ENCODE data around the gene HOXD12. TPM values are rescaled to one million over a fixed set of nuclear protein-coding genes. Genes with fewer than 3 reads are reported as not detected.

The HOXD12 gene
- total RNA-seq, 4 donors from 2014 or later = not detected

GRCh38 chr2:176128172-176128981 is 28.8 kb downstream of the HOXD12 start:
- peak overlapping the region; percentile 26 to 86 (median 74) for H3K27ac ChIP-seq
- no peak for DNase-seq
- H3K4me3 ChIP-seq = peak overlapping the region in 3 of 4 donors; percentile 37 to 62 (median 54)
- H3K36me3 ChIP-seq = no peaks in the 10 kb centered on the region
- H3K27me3 ChIP-seq = peaks cover 25 to 100% (median 57%) of the 10 kb centered on the region in 4 donors
- TF ChIP-seq CTCF (IDR thresholded peaks at IDR 0.05) (no peak), POLR2A (IDR thresholded peaks at IDR 0.05) (no peak)
- 17 to 27% methylated on average over 22 to 26 of the region's 49 CpGs for WGBS, 2 donors
- intact Hi-C loops (cut with DNase I) = loop anchor here (5.0 to 10.0 kb wide), 3 partner anchors 509 to 1016 kb away; no protein-coding TSS in a partner anchor
- no peaks in the 10 kb centered on the region for H3K9me3 ChIP-seq
- peaks cover 5 to 58% (median 9%) of the 10 kb centered on the region in 3 donors for H3K4me1 ChIP-seq

DNA sequence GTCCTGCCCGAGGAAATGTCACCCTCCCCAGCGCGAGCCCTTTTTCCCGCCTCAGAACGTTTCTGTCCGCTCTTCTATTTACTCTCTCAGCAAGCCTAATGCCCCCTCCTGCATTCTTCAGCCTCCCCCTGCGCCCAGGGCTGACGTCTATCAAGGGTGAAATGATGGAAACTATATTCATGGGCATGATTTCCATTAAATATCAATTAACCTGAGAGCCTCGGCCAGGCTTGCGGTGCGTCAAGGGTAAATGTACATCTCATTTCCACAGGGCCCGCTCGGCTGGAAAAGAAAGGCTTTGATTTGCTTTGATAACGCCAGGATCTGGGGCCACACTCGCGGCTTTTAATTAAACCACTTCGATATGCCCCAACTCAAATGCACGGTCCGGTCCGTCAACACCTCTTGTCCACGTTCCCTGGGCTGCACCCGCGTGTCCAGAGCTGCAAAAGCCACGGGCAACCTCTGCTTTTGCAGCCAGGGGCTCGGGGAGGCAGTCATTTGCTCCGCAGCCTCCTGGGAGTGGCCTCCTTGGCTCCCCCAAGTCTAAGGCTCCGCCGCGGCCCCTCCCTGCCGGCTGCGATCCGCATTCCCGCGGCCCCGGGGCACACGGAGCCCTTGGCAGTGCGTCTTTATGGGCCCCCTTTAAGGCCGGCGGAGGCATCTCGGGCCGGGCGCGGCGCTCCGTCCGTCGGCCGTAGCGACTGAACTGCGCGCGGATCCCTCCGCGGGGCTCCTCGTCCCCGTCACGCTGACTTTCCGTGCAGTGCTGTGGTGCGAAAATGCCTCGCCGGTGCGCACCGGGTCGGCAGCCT is 29.6 kb downstream of the HOXD12 start, which contains the start of gene HOXD8:
HOXD8 (plus strand) TSS at position 724 of the 815 bp plus-strand sequence. CDS start 662 bp downstream, outside the sequence.
- no peak for TF ChIP-seq CTCF (IDR thresholded peaks at IDR 0.05)
- TF ChIP-seq POLR2A (IDR thresholded peaks at IDR 0.05) = peak in 2 of 4 donors; percentile 36 to 42
- DNase-seq = no peak
- Histone ChIP-seq H3K27ac (peak within 1 kb of the TSS; percentile 66 to 86 (median 74)), H3K27me3 (peaks cover 25 to 100% (median 57%) of the 10 kb centered on the region in 4 donors), H3K36me3 (no peaks in the 10 kb centered on the region), H3K9me3 (no peaks in the 10 kb centered on the region), H3K4me1 (peaks cover 5 to 59% (median 9%) of the 10 kb centered on the region in 3 donors), H3K4me3 (peak within 1 kb of the TSS; percentile 27 to 62 (median 46))
- intact Hi-C loops (cut with DNase I) = loop anchor here (5.0 to 10.0 kb wide), 3 partner anchors 508 to 1016 kb away; no protein-coding TSS in a partner anchor
- 3 to 12% methylated on average over 14 to 15 of the region's 64 CpGs for WGBS, 2 donors

DNA sequence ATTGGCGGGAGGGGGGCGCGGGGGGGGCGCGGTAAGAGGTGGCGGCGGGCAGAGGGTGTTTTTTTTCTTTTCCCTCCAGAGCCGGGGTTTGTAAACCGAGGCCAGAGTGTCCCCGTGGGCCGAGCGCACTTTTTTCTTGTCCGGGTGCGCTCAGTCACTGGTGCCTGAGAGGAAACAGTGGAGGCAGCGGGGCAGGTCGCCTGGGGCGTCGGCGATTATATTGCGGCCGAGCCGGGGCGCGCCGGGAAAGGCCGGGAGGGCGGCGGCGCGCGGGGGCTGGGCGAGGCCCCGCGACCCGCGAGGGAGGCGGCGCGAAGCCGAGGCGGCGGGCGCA is 30.2 kb downstream of the HOXD12 start:
- intact Hi-C loops (cut with DNase I) = loop anchor here (5.0 to 10.0 kb wide), 3 partner anchors 508 to 1015 kb away; no protein-coding TSS in a partner anchor
- Histone ChIP-seq H3K36me3 (no peaks in the 10 kb centered on the region), H3K4me1 (peaks cover 5 to 63% (median 9%) of the 10 kb centered on the region in 3 donors), H3K4me3 (peak overlapping the region; percentile 27 to 62 (median 46)), H3K27ac (peak overlapping the region; percentile 66 to 86 (median 74)), H3K9me3 (no peaks in the 10 kb centered on the region), H3K27me3 (peaks cover 25 to 100% (median 55%) of the 10 kb centered on the region in 4 donors)
- DNase-seq = no peak
- 0% methylated on average over 2 of the region's 43 CpGs; no CpG with 5 or more reads in 1 of the 2 donors for WGBS, 2 donors
- TF ChIP-seq CTCF (IDR thresholded peaks at IDR 0.05) (no peak), POLR2A (IDR thresholded peaks at IDR 0.05) (no peak)

GRCh38 chr2:176130147-176130956 is 30.8 kb downstream of the HOXD12 start:
- intact Hi-C loops (cut with DNase I) = no loop called here
- no peaks in the 10 kb centered on the region for H3K36me3 ChIP-seq
- peak overlapping the region; percentile 60 to 86 (median 72) for H3K27ac ChIP-seq
- H3K27me3 ChIP-seq = peaks cover 25 to 100% (median 52%) of the 10 kb centered on the region in 4 donors
- no peaks in the 10 kb centered on the region for H3K9me3 ChIP-seq
- H3K4me1 ChIP-seq = peaks cover 5 to 63% (median 9%) of the 10 kb centered on the region in 3 donors
- 5 to 14% methylated on average over 8 to 22 of the region's 100 CpGs for WGBS, 2 donors
- DNase-seq = no peak
- TF ChIP-seq CTCF (IDR thresholded peaks at IDR 0.05) (no peak), POLR2A (IDR thresholded peaks at IDR 0.05) (no peak)
- H3K4me3 ChIP-seq = peak overlapping the region; percentile 27 to 62 (median 46)
